Natural killer cell treated with Interleukin-12 subunit alpha and Interleukin-12 subunit beta and Interleukin-15 and Interleukin-18, amount 100 ng/mL, for 72 hours (primary cell): ENCODE measurements around the gene MUC3A. TPM values are rescaled to one million over a fixed set of nuclear protein-coding genes. Genes with fewer than 3 reads are reported as not detected.
"Not testable (repeated sequence)": the region's sequence is repeated elsewhere in the genome, so short reads cannot be mapped to it uniquely, and the experiment has no call there.

Experiments
- ATAC-seq, 2 donors: fragments of 150-1000 bp; cut with Tn5 transposase in 1 of 2; sonication (Bioruptor Pico), chemical (Tn5 transposase) in 1 of 2; 2 replicates each; pipeline ENCODE4 v1.10.0; 2021
- DNase-seq: peaks from one replicate; pipeline ENCODE4 v3.0.0; 2022; ENCODE audit warnings: low spot score
- H3K27ac Mint-ChIP-seq, 2 donors: 1 replicate in 1 of 2; 2 replicates in 1 of 2; pipeline ENCODE4 v1.8.0; 2022; ENCODE audit warnings: mixed read lengths in 2 of 2, mild to moderate bottlenecking in 1 of 2, moderate library complexity in 1 of 2
- H3K27me3 Mint-ChIP-seq, 2 donors: 1 replicate in 1 of 2; 2 replicates in 1 of 2; pipeline ENCODE4 v1.8.0; 2022; ENCODE audit warnings: mixed read lengths in 2 of 2
- H3K36me3 Mint-ChIP-seq: one replicate; pipeline ENCODE4 v1.8.0; 2022; ENCODE audit warnings: mixed read lengths
- H3K4me1 Mint-ChIP-seq, 2 donors: 1 replicate in 1 of 2; 2 replicates in 1 of 2; pipeline ENCODE4 v1.8.0; 2022; ENCODE audit warnings: low read depth in 2 of 2, mixed read lengths in 2 of 2, mild to moderate bottlenecking in 1 of 2
- H3K4me3 Mint-ChIP-seq: one replicate; pipeline ENCODE4 v1.8.0; 2022; ENCODE audit warnings: mixed read lengths
- H3K9me3 Mint-ChIP-seq: 2 replicates; pipeline ENCODE4 v1.8.0; 2022; ENCODE audit warnings: mixed read lengths
- total RNA-seq, 2 donors: library from RNA; stranded (reverse); gene quantifications; one replicate each; pipeline ENCODE4 v1.2.3, GENCODE V29; 2022

The MUC3A gene
- total RNA-seq, 2 donors from 2014 or later = not detected

GRCh38 chr7:100971111-100972001 lies 22.0 kb downstream of the MUC3A start:
- Mint-ChIP-seq H3K9me3 (no peaks in the 10 kb centered on the region), H3K4me3 (no peak overlapping the region), H3K27me3 (peaks cover 15 to 33% of the 10 kb centered on the region in 2 donors), H3K4me1 (peaks cover 7 to 10% of the 10 kb centered on the region in 2 donors), H3K27ac (no peak overlapping the region), H3K36me3 (no peaks in the 10 kb centered on the region)
- peak in 1 of 2 donors; percentile 6 for ATAC-seq
- no peak for DNase-seq

DNA sequence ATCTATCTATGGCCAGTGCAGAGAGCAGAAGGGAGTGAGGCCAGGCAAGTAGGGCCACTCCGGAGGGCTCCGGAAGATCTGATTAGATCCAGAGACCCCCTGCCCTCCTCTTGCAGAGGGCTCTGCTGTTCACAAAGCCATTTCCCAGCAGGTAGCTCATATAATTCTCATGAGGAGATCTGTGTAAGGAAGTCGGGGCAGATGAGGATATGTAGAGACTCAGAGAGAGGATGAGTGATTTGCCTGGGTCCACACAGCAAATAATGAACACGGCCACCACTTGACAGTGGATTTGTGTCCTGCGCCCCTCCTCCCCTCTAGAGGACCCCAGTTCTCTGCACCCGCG lies 22.6 kb downstream of the MUC3A start:
- ATAC-seq = peak in 1 of 2 donors; percentile 7
- Mint-ChIP-seq H3K36me3 (no peaks in the 10 kb centered on the region), H3K27ac (no peak overlapping the region), H3K27me3 (peaks cover 14 to 30% of the 10 kb centered on the region in 2 donors), H3K4me3 (no peak overlapping the region), H3K4me1 (peaks cover 6 to 7% of the 10 kb centered on the region in 2 donors), H3K9me3 (no peaks in the 10 kb centered on the region)
- DNase-seq = no peak

DNA sequence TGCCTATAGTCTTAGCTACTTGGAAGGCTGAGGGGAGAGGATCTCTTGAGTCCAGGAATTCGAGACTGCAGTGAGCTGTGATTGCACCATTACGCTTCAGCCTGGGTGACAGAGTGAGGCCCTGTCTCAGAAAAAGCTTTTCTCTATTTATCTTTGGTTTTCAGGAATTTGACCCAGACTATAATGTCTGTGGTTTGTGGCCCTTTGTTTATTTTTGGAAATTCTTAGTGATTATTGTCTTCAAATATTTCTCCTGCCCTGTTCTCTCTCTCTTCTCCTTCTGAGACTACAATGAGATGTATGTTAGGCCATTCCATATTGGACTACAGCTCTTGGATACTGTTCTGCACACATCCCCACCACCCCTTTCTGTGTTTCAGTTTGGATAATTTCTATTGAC lies 24.7 kb downstream of the MUC3A start:
- Mint-ChIP-seq H3K4me3 (no peak overlapping the region), H3K9me3 (no peaks in the 10 kb centered on the region), H3K36me3 (no peaks in the 10 kb centered on the region), H3K27me3 (peaks cover 0 to 20% of the 10 kb centered on the region in 2 donors), H3K27ac (no peak overlapping the region), H3K4me1 (no peaks in the 10 kb centered on the region)
- no peak for ATAC-seq
- no peak for DNase-seq

DNA sequence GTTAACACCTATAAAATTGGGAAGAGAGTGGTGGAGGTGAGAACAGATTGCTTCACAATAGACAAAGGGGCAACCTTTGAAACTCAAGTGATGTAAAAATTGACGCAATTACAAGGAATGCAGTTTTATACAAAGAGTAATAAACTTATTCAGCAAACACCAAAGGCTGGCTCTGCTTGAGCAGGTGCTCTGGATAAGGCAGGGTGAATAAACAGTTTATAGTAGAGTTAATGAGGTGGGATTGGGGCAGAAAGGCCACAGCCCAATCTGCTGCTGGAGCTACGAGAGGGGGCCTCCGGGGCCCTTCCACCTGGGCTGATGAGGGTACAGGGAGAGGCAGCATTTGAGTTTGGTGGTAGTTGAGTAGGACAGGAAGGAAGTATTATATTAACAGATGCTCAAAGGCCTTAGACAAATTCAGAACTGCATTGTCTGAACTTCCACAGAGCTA lies 26.1 kb downstream of the MUC3A start:
- Mint-ChIP-seq H3K4me3 (no peak overlapping the region), H3K27ac (no peak overlapping the region)
- ATAC-seq = no peak

GRCh38 chr7:100978300-100978699 lies 29.0 kb downstream of the MUC3A start:
- Mint-ChIP-seq H3K27ac (no peak overlapping the region), H3K36me3 (no peaks in the 10 kb centered on the region), H3K9me3 (no peaks in the 10 kb centered on the region), H3K27me3 (peaks cover 0 to 15% of the 10 kb centered on the region in 2 donors), H3K4me1 (no peaks in the 10 kb centered on the region), H3K4me3 (no peak overlapping the region)
- ATAC-seq (no peak), DNase-seq (no peak)

More for the DNA sequence above, 26.1 kb downstream of the MUC3A start:
- Mint-ChIP-seq H3K36me3 (no peaks in the 10 kb centered on the region), H3K4me1 (no peaks in the 10 kb centered on the region), H3K27me3 (peaks cover 0 to 15% of the 10 kb centered on the region in 2 donors), H3K9me3 (no peaks in the 10 kb centered on the region)
- no peak for DNase-seq

DNA sequence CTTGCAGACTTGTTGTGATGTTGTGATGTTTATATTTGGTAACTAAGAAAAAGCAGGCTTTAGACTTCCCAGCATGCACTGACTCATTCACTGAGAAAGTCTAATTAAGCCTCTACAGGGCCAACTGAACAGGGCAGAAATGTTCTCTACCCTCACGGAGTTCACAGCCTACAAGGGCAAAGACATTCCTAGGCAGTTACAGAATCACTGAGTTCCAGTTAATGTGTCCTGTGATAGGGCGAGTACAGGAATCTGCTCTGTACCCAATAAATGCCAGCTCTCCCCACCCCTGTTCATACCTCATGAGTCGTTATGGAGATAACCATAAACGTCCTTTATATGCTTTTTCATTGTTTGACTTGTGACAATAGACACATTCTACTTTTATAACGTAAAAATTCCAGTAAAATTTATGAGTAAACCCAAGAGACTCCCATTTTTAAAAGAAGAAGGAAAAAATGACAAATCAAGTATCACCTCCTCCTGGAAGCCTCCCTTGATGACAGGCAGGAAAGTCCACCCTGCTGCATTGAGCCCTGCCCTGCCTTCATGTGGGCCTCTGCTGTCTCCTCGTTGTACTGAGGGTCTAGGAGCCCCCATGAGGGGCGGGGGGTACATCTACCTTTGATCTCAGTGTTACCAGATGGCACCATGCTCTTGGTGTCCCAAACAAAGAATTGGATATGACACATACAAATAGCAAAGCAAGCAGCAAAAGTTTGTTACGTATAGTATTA lies 34.3 kb downstream of the MUC3A start:
- ATAC-seq (no peak), DNase-seq (no peak)
- no peaks in the 10 kb centered on the region for H3K9me3 Mint-ChIP-seq
- no peaks in the 10 kb centered on the region for H3K36me3 Mint-ChIP-seq
- peaks cover 0 to 11% of the 10 kb centered on the region in 2 donors for H3K27me3 Mint-ChIP-seq
- no peak overlapping the region for H3K27ac Mint-ChIP-seq
- no peaks in the 10 kb centered on the region for H3K4me1 Mint-ChIP-seq
- no peak overlapping the region for H3K4me3 Mint-ChIP-seq

- H3K36me3 Mint-ChIP-seq, H3K4me3 Mint-ChIP-seq, H3K9me3 Mint-ChIP-seq, H3K4me1 Mint-ChIP-seq, ATAC-seq, H3K27ac Mint-ChIP-seq, DNase-seq: not testable (repeated sequence)
- peaks cover 0 to 11% of the 10 kb centered on the region in 2 donors for H3K27me3 Mint-ChIP-seq
Observed at GRCh38 chr7:100984241-100984918, 35.0 kb downstream of the MUC3A start.

DNA sequence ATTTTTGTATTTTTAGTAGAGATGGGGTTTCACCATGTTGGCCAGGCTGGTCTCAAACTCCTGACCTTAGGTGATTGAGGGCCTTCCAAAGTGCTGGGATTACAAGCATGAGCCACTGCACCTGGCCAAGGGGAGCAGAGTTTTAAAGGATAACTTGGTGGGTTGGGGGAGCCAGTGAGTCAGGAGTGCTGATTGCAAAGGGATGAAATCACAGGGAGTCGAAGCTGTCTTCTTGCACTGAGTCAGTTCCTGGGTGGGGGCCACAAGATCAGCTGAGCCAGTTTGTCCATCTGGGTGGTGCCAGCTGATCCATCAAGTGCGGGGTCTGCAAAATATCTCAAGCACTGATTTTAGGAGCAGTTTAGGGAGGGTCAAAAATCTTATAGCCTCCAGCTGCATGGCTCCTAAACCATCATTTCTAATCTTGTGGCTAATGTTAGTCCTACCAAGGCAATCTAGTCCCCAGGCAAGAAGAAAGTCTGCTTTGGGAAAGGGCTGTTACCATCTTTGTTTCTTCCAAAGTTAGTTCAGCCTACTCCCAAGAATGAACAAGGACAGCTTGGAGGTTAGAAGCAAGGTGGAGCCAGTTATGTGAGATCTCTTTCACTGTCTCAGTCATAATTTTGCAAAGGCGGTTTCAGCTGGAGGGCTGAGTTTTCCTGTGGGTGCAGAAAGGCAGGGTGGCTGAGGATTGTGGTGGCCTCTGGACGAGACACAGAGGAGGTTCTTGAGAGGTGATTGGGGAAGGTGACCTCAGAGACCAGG lies 35.9 kb downstream of the MUC3A start:
- not testable (repeated sequence) for H3K27ac Mint-ChIP-seq, H3K4me3 Mint-ChIP-seq, H3K4me1 Mint-ChIP-seq, DNase-seq, ATAC-seq, H3K9me3 Mint-ChIP-seq, H3K36me3 Mint-ChIP-seq
- peaks cover 0 to 11% of the 10 kb centered on the region in 2 donors for H3K27me3 Mint-ChIP-seq

GRCh38 chr7:100991631-100992030 lies 42.3 kb downstream of the MUC3A start:
- no peak for DNase-seq
- Mint-ChIP-seq H3K27me3 (no peaks in the 10 kb centered on the region), H3K27ac (no peak overlapping the region), H3K9me3 (no peaks in the 10 kb centered on the region), H3K36me3 (no peaks in the 10 kb centered on the region), H3K4me1 (no peaks in the 10 kb centered on the region), H3K4me3 (no peak overlapping the region)
- ATAC-seq = no peak

DNA sequence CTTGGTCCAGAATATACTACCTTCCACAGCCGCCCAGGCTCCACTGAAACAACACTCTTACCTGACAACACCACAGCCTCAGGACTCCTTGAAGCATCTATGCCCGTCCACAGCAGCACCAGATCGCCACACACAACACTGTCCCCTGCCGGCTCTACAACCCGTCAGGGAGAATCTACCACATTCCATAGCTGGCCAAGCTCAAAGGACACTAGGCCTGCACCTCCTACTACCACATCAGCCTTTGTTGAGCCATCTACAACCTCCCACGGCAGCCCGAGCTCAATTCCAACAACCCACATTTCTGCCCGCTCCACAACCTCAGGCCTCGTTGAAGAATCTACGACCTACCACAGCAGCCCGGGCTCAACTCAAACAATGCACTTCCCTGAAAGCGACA lies 42.9 kb downstream of the MUC3A start:
- not testable (repeated sequence) for H3K9me3 Mint-ChIP-seq, DNase-seq, H3K4me3 Mint-ChIP-seq, ATAC-seq, H3K36me3 Mint-ChIP-seq, H3K27ac Mint-ChIP-seq, H3K27me3 Mint-ChIP-seq, H3K4me1 Mint-ChIP-seq

- not testable (repeated sequence) for H3K36me3 Mint-ChIP-seq, H3K9me3 Mint-ChIP-seq, DNase-seq, H3K4me3 Mint-ChIP-seq, H3K4me1 Mint-ChIP-seq, H3K27ac Mint-ChIP-seq, H3K27me3 Mint-ChIP-seq
- peak in 1 of 2 donors; percentile 57 for ATAC-seq
Observed at GRCh38 chr7:100994671-100995070, 45.3 kb downstream of the MUC3A start.

GRCh38 chr7:100998530-100998929 lies 49.2 kb downstream of the MUC3A start:
- H3K4me1 Mint-ChIP-seq, H3K9me3 Mint-ChIP-seq, ATAC-seq, H3K36me3 Mint-ChIP-seq, H3K27ac Mint-ChIP-seq, H3K27me3 Mint-ChIP-seq, DNase-seq, H3K4me3 Mint-ChIP-seq: not testable (repeated sequence)

- H3K4me1 Mint-ChIP-seq, H3K27ac Mint-ChIP-seq, H3K27me3 Mint-ChIP-seq, DNase-seq, H3K9me3 Mint-ChIP-seq, H3K36me3 Mint-ChIP-seq, H3K4me3 Mint-ChIP-seq: not testable (repeated sequence)
- ATAC-seq = peak; percentile 43 to 64
Observed at GRCh38 chr7:100999334-100999733, 50.0 kb downstream of the MUC3A start.
